B cell (primary cell): Measurements from ENCODE around the gene LZTS2. TPM values are rescaled to one million over a fixed set of nuclear protein-coding genes. Genes with fewer than 3 reads are reported as not detected.

Experiments
- ATAC-seq: fragments of 200-7000 bp; cut with Tn5 transposase; one replicate; pipeline ENCODE4 v1.10.0; 2021; ENCODE audit warnings: low read depth, mild to moderate bottlenecking, moderate number of reproducible peaks, moderate library complexity
- CTCF ChIA-PET: fragments of 350-600 bp; sonication (Branson Sonifier 250); formaldehyde crosslinking; loops from one replicate; lab custom pipeline; 2021; ENCODE audit warnings: antibody characterized with exemption, inconsistent platforms; lab: Charles Lee
- POLR2A ChIA-PET: fragments of 350-600 bp; sonication (Branson Sonifier 250); formaldehyde crosslinking; loops from one replicate; lab custom pipeline; 2021; ENCODE audit warnings: antibody characterized with exemption; lab: Charles Lee
- DNase-seq: peaks from one replicate; pipeline ENCODE4 v3.0.0; 2013
- H2AFZ ChIP-seq: 2 replicates; pipeline ENCODE4 v1.6.1; 2012; ENCODE audit warnings: mild to moderate bottlenecking, low read depth, low read length; ENCODE audit not compliant: insufficient read depth, poor library complexity, severe bottlenecking
- H3K27ac ChIP-seq, 2 donors: 1 replicate in 1 of 2; 2 replicates in 1 of 2; pipeline ENCODE4 v1.5.1; 2012 to 2013; ENCODE audit warnings: low read length in 2 of 2, mild to moderate bottlenecking in 2 of 2, moderate library complexity in 1 of 2
- H3K27me3 ChIP-seq, 4 experiments: fragments of 200-600 bp in 1 of 4; sonication (generic) in 1 of 4; replicated peaks in 1 of 4; 1 replicate in 2 of 4; 2 replicates in 2 of 4; pipeline versions ENCODE4 v1.6.1 to v1.7.0; 2013 to 2016; ENCODE audit warnings: low read length in 3 of 4, mild to moderate bottlenecking in 2 of 4, mixed read lengths in 1 of 4, moderate library complexity in 1 of 4; ENCODE audit not compliant: insufficient read depth in 4 of 4, control insufficient read depth in 3 of 4; ENCODE audit errors: control extremely low read depth in 1 of 4
- H3K36me3 ChIP-seq, 2 experiments: replicated peaks in 1 of 2; 1 replicate in 1 of 2; 2 replicates in 1 of 2; pipeline versions ENCODE4 v1.6.1 to v1.7.1; 2013; ENCODE audit warnings: low read length in 1 of 2; ENCODE audit not compliant: insufficient read depth in 2 of 2, control insufficient read depth in 1 of 2; ENCODE audit errors: control extremely low read depth in 1 of 2, extremely low read depth in 1 of 2
- H3K4me1 ChIP-seq, 2 donors: fragments of 200-600 bp in 1 of 2; sonication (generic) in 1 of 2; 1 replicate in 1 of 2; 2 replicates in 1 of 2; pipeline versions ENCODE4 v1.5.1 to v1.6.1; 2013 to 2017; ENCODE audit warnings: low read length in 2 of 2; ENCODE audit not compliant: control insufficient read depth in 2 of 2, insufficient read depth in 2 of 2
- H3K4me2 ChIP-seq: replicated peaks from 2 replicates; pipeline ENCODE3; 2012; ENCODE audit warnings: mild to moderate bottlenecking, low read depth, low read length; ENCODE audit not compliant: poor library complexity, severe bottlenecking
- H3K4me3 ChIP-seq, 5 experiments: fragments of 200-600 bp in 1 of 5; sonication (generic) in 1 of 5; 1 replicate in 3 of 5; 2 replicates in 2 of 5; pipeline versions ENCODE4 v1.5.1 to v1.7.0; 2011 to 2016; ENCODE audit warnings: low read length in 4 of 5, mild to moderate bottlenecking in 4 of 5, low read depth in 2 of 5, control low read depth in 1 of 5, moderate library complexity in 1 of 5; ENCODE audit not compliant: insufficient read depth in 1 of 5; ENCODE audit errors: control extremely low read depth in 1 of 5, extremely low read depth in 1 of 5
- H3K79me2 ChIP-seq: fragments of 200-600 bp; sonication (generic); one replicate; pipeline ENCODE4 v1.6.0; 2016; ENCODE audit warnings: low read length; ENCODE audit not compliant: control insufficient read depth, insufficient read depth
- H3K9ac ChIP-seq: fragments of 200-600 bp; sonication (generic); 2 replicates; pipeline ENCODE4 v1.6.1; 2017; ENCODE audit warnings: mild to moderate bottlenecking, low read length, moderate library complexity
- H3K9me3 ChIP-seq, 3 donors: one replicate each; pipeline versions ENCODE4 v1.6.1 to v1.7.1; 2013; ENCODE audit warnings: low read length in 2 of 3; ENCODE audit not compliant: control insufficient read depth in 2 of 3, insufficient read depth in 1 of 3; ENCODE audit errors: control extremely low read depth in 1 of 3
- H4K20me1 ChIP-seq: 2 replicates; pipeline ENCODE4 v1.6.0; 2012; ENCODE audit warnings: mild to moderate bottlenecking, low read length; ENCODE audit not compliant: insufficient read depth, control insufficient read depth, poor library complexity, severe bottlenecking
- H3K27ac Mint-ChIP-seq: one replicate; pipeline ENCODE4 v1.8.0; 2021; ENCODE audit warnings: mixed read lengths
- H3K27me3 Mint-ChIP-seq: one replicate; pipeline ENCODE4 v1.8.0; 2021; ENCODE audit warnings: mixed read lengths
- H3K4me1 Mint-ChIP-seq: one replicate; pipeline ENCODE4 v1.8.0; 2021; ENCODE audit warnings: mixed read lengths
- H3K4me3 Mint-ChIP-seq: one replicate; pipeline ENCODE4 v1.8.0; 2021; ENCODE audit warnings: mixed read lengths
- H3K9me3 Mint-ChIP-seq: one replicate; pipeline ENCODE4 v1.8.0; 2022; ENCODE audit warnings: mixed read lengths; ENCODE audit not compliant: insufficient read depth
- EZH2 ChIP-seq: IDR thresholded peaks from 2 replicates; pipeline ENCODE4 v1.6.1; 2012; ENCODE audit warnings: borderline replicate concordance, low read depth, mild to moderate bottlenecking, moderate library complexity, low read length; ENCODE audit not compliant: insufficient read depth, poor library complexity, severe bottlenecking
- WGBS: methylation state at CpG from one replicate; pipeline ENCODE4 v1.1.5; 2013; ENCODE audit warnings: missing lambda C conversion rate; ENCODE audit not compliant: insufficient coverage; 5-methylcytosine and 5-hydroxymethylcytosine counted together
- intact Hi-C: fragments of 100-400 bp; cut with micrococcal nuclease; formaldehyde crosslinking; loops from one replicate; pipeline ENCODE4 v1.10.0; 2022
- polyA plus RNA-seq: library from polyadenylated mRNA; depleted of rRNA; stranded (reverse); fragments of >200 nt; gene quantifications from 2 replicates; pipeline ENCODE4 v1.2.3, GENCODE V29; 2012
- total RNA-seq, 2 donors: library from RNA; stranded (reverse); fragments of 120-200 nt in 1 of 2; gene quantifications; 1 replicate in 1 of 2; 2 replicates in 1 of 2; pipeline versions ENCODE4 v1.2.3 to v1.2.4, GENCODE V29; 2013 to 2022
- TF ChIP-seq, protein P1 (sequence below): fragments of 200-600 bp; IDR thresholded peaks from one replicate; pipeline ENCODE4 v1.8.0; 2022; ENCODE audit warnings: antibody characterized with exemption, mild to moderate bottlenecking

LZTS2 gene
- total and polyA plus RNA-seq, 2 donors (not counting 1 experiment from before 2014, with no cell fraction given), result 23.2 to 36.9 TPM

DNA sequence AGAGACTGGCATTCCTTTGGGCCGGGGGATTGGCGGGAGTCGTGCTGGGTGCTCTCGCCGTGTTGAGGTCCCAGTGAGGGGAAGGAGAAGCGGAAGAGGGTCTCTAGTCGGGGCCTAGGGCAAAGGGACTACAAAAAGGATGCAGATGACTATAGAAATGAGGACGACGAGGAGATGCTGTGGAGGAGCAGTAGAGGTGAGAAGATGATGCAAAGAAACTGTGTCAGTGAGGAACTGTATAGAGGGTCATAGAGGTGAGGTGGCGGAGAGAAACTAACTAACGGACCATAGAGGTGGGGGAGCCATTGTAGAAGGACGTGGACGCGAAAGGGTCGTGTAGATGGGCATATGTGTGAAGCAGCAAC lies 11.9 kb upstream of the LZTS2 start:
- peak overlapping the region; percentile 15 to 51 for H3K27ac ChIP-seq
- TF ChIP-seq, protein P1, sequence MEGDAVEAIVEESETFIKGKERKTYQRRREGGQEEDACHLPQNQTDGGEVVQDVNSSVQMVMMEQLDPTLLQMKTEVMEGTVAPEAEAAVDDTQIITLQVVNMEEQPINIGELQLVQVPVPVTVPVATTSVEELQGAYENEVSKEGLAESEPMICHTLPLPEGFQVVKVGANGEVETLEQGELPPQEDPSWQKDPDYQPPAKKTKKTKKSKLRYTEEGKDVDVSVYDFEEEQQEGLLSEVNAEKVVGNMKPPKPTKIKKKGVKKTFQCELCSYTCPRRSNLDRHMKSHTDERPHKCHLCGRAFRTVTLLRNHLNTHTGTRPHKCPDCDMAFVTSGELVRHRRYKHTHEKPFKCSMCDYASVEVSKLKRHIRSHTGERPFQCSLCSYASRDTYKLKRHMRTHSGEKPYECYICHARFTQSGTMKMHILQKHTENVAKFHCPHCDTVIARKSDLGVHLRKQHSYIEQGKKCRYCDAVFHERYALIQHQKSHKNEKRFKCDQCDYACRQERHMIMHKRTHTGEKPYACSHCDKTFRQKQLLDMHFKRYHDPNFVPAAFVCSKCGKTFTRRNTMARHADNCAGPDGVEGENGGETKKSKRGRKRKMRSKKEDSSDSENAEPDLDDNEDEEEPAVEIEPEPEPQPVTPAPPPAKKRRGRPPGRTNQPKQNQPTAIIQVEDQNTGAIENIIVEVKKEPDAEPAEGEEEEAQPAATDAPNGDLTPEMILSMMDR, result no peak
- TF ChIP-seq EZH2, result no peak
- intact Hi-C loops, result loop anchor here (1.0 to 2.0 kb wide), 5 partner anchors 10 to 701 kb away; partner anchors contain the start of genes BLOC1S2 and SLF2
- whole genome bisulfite sequencing, result 2% methylated on average over 14 of the region's 15 CpGs
- ChIA-PET CTCF (interaction anchor here (1.3 to 5.6 kb wide), 4 partner anchors 10 to 27 kb away, joined by 3 to 49 read pairs (median 16); partner anchors contain the start of gene LZTS2), POLR2A (interaction anchor here (2.4 kb wide), 1 partner anchor 9 kb away, joined by 15 read pairs; no protein-coding TSS in a partner anchor)
- H2AFZ ChIP-seq, result peak overlapping the region; percentile 98
- H3K4me3 Mint-ChIP-seq, result peak overlapping the region; percentile 97
- no peaks in the 10 kb centered on the region for H3K27me3 Mint-ChIP-seq
- H3K9me3 Mint-ChIP-seq, result no peaks in the 10 kb centered on the region
- H3K4me1 ChIP-seq, result peaks cover 18 to 28% of the 10 kb centered on the region in 2 donors
- H3K4me1 Mint-ChIP-seq, result peaks cover 36% of the 10 kb centered on the region
- H3K9me3 ChIP-seq, result no peaks in the 10 kb centered on the region
- peak overlapping the region; percentile 82 for H3K4me2 ChIP-seq
- H3K4me3 ChIP-seq, result peak overlapping the region; percentile 68 to 95 (median 94)
- H3K79me2 ChIP-seq, result peaks cover 47% of the 10 kb centered on the region
- no peak for DNase-seq
- H3K27me3 ChIP-seq, result no peaks in the 10 kb centered on the region
- no peak for ATAC-seq
- H3K9ac ChIP-seq, result peak overlapping the region; percentile 77
- peaks cover 0 to 33% of the 10 kb centered on the region in 2 experiments for H3K36me3 ChIP-seq
- H3K27ac Mint-ChIP-seq, result peak overlapping the region; percentile 84
- peaks cover 22% of the 10 kb centered on the region for H4K20me1 ChIP-seq

DNA sequence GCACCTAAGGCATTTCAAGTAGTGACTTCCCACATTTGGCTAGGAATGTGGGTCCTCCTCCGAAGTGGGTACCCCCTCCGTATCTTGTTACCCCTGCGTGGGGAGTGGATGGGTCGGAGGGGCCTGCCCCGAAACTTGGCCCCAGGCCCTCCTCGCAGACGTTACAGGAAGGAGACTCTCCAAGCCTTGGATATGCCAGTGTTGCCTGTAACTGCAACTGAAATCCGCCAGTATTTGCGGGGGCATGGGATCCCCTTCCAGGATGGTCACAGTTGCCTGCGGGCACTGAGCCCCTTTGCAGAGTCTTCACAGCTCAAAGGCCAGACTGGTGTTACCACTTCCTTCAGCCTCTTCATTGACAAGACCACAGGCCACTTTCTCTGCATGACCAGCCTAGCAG lies 11.4 kb upstream of the LZTS2 start:
- intact Hi-C loops, result no loop called here
- peak overlapping the region; percentile 82 for H3K4me2 ChIP-seq
- no peak for DNase-seq
- no peaks in the 10 kb centered on the region for H3K9me3 ChIP-seq
- H4K20me1 ChIP-seq, result peaks cover 22% of the 10 kb centered on the region
- peak overlapping the region; percentile 97 for H3K4me3 Mint-ChIP-seq
- H3K9ac ChIP-seq, result peak overlapping the region; percentile 77
- WGBS, result 77% methylated on average over 10 of the region's 10 CpGs
- peak overlapping the region; percentile 68 to 95 (median 94) for H3K4me3 ChIP-seq
- H3K79me2 ChIP-seq, result peaks cover 47% of the 10 kb centered on the region
- TF ChIP-seq, protein P1, result no peak
- TF ChIP-seq EZH2, result no peak
- H3K27ac Mint-ChIP-seq, result no peak overlapping the region
- ChIA-PET CTCF (interaction anchor here (0.7 to 5.6 kb wide), 6 partner anchors 9 to 72 kb away, joined by 3 to 49 read pairs (median 5); partner anchors contain the start of gene LZTS2), POLR2A (interaction anchor here (2.4 kb wide), 1 partner anchor 9 kb away, joined by 15 read pairs; no protein-coding TSS in a partner anchor)
- no peaks in the 10 kb centered on the region for H3K9me3 Mint-ChIP-seq
- peak overlapping the region; percentile 98 for H2AFZ ChIP-seq
- H3K27me3 Mint-ChIP-seq, result no peaks in the 10 kb centered on the region
- no peak for ATAC-seq
- no peak overlapping the region for H3K27ac ChIP-seq
- H3K4me1 Mint-ChIP-seq, result peaks cover 36% of the 10 kb centered on the region
- peaks cover 0 to 30% of the 10 kb centered on the region in 2 experiments for H3K36me3 ChIP-seq
- H3K4me1 ChIP-seq, result peaks cover 18 to 28% of the 10 kb centered on the region in 2 donors
- no peaks in the 10 kb centered on the region for H3K27me3 ChIP-seq
